Esophagus muscularis mucosa (tissue), 4 donors: ENCODE results near the gene BICC1. TPM values are rescaled to one million over a fixed set of nuclear protein-coding genes. Genes with fewer than 3 reads are reported as not detected.

Source experiments
- DNase-seq: peaks from one replicate; pipeline ENCODE4 v3.0.0-alpha.2; 2017; ENCODE audit errors: extremely low spot score
- H3K27ac ChIP-seq, 4 donors: fragments of 200-600 bp; sonication (generic); replicated peaks in 1 of 4; 1 replicate in 3 of 4; 2 replicates in 1 of 4; pipeline ENCODE4 v1.5.1; 2016 to 2019; ENCODE audit warnings: mild to moderate bottlenecking in 1 of 4
- H3K27me3 ChIP-seq, 4 donors: fragments of 200-600 bp; sonication (generic); one replicate each; pipeline versions ENCODE4 v1.5.1 to v1.6.0; 2016 to 2019
- H3K36me3 ChIP-seq, 4 donors: fragments of 200-600 bp; sonication (generic); one replicate each; pipeline ENCODE4 v1.5.1; 2016 to 2019
- H3K4me1 ChIP-seq, 4 donors: fragments of 200-600 bp; sonication (generic); one replicate each; pipeline ENCODE4 v1.5.1; 2016 to 2019
- H3K4me3 ChIP-seq, 4 donors: fragments of 200-600 bp; sonication (generic); 1 replicate in 2 of 4; 2 replicates in 2 of 4; pipeline ENCODE4 v1.5.1; 2016 to 2019; ENCODE audit warnings: mild to moderate bottlenecking in 4 of 4, moderate library complexity in 1 of 4
- H3K9me3 ChIP-seq, 4 donors: fragments of 200-600 bp; sonication (generic); 1 replicate in 3 of 4; 2 replicates in 1 of 4; pipeline ENCODE4 v1.5.1; 2016 to 2019
- CTCF ChIP-seq, 3 experiments: fragments of 200-600 bp in 2 of 3; fragments of 450-650 bp in 1 of 3; sonication (generic) in 2 of 3; IDR thresholded peaks; one replicate each; pipeline ENCODE4 v1.5.1; 2017 to 2019; ENCODE audit warnings: antibody characterized with exemption in 3 of 3, mild to moderate bottlenecking in 2 of 3, moderate library complexity in 1 of 3
- EP300 ChIP-seq: sonication (generic); formaldehyde crosslinking; IDR thresholded peaks from one replicate; pipeline ENCODE4 v1.6.1; 2017; ENCODE audit warnings: antibody characterized with exemption
- POLR2A ChIP-seq: fragments of 450-650 bp; IDR thresholded peaks from one replicate; pipeline ENCODE4 v1.6.1; 2017; ENCODE audit warnings: antibody characterized with exemption, moderate library complexity, mild to moderate bottlenecking, low read depth
- POLR2AphosphoS5 ChIP-seq, 2 donors: sonication (generic); formaldehyde crosslinking; IDR thresholded peaks; one replicate each; pipeline ENCODE4 v1.6.1; 2017; ENCODE audit warnings: antibody characterized with exemption in 2 of 2
- WGBS: methylation state at CpG from one replicate; pipeline ENCODE4 v1.1.5; 2018; 5-methylcytosine and 5-hydroxymethylcytosine counted together
- intact Hi-C: fragments of 100-400 bp; cut with DNase I; formaldehyde crosslinking; loops from one replicate; pipeline ENCODE4 v1.15.1; 2023
- total RNA-seq, 4 donors: library from RNA; depleted of rRNA; stranded (reverse); fragments of >200 nt; gene quantifications; one replicate each; pipeline versions ENCODE4 v1.1.0 to v1.2.1, GENCODE V29; 2016

BICC1 gene
- total RNA-seq, 4 donors from 2014 or later = 19.1 to 24.9 (median 20.5) TPM

- TF ChIP-seq POLR2A (no peak), POLR2AphosphoS5 (IDR thresholded peaks at IDR 0.05) (no peak), CTCF (IDR thresholded peaks at IDR 0.05) (no peak), EP300 (no peak)
- Histone ChIP-seq H3K9me3 (peaks cover 0 to 22% (median 8%) of the 10 kb centered on the region in 4 donors), H3K27me3 (no peaks in the 10 kb centered on the region), H3K36me3 (no peaks in the 10 kb centered on the region), H3K4me3 (no peak overlapping the region), H3K4me1 (no peaks in the 10 kb centered on the region), H3K27ac (no peak overlapping the region)
- DNase-seq = no peak
- WGBS = 96% methylated on average over 2 of the region's 2 CpGs
- intact Hi-C loops = no loop called here
Measured at GRCh38 chr10:58555930-58556311, 43.2 kb downstream of the BICC1 start.

GRCh38 chr10:58556516-58557165 lies 44.0 kb downstream of the BICC1 start:
- no peaks in the 10 kb centered on the region for H3K4me1 ChIP-seq
- H3K36me3 ChIP-seq = no peaks in the 10 kb centered on the region
- DNase-seq = no peak
- H3K27me3 ChIP-seq = no peaks in the 10 kb centered on the region
- peaks cover 0 to 29% (median 9%) of the 10 kb centered on the region in 4 donors for H3K9me3 ChIP-seq
- intact Hi-C loops = no loop called here
- H3K4me3 ChIP-seq = no peak overlapping the region
- no peak overlapping the region for H3K27ac ChIP-seq
- TF ChIP-seq EP300 (no peak), POLR2A (no peak), POLR2AphosphoS5 (IDR thresholded peaks at IDR 0.05) (no peak), CTCF (IDR thresholded peaks at IDR 0.05) (no peak)
- WGBS = 95% methylated on average over 5 of the region's 5 CpGs

- intact Hi-C loops = no loop called here
- Histone ChIP-seq H3K27me3 (no peaks in the 10 kb centered on the region), H3K27ac (no peak overlapping the region), H3K4me3 (no peak overlapping the region), H3K9me3 (peaks cover 0 to 40% (median 14%) of the 10 kb centered on the region in 4 donors), H3K36me3 (no peaks in the 10 kb centered on the region), H3K4me1 (no peaks in the 10 kb centered on the region)
- DNase-seq = no peak
- TF ChIP-seq EP300 (no peak), POLR2AphosphoS5 (IDR thresholded peaks at IDR 0.05) (no peak), CTCF (IDR thresholded peaks at IDR 0.05) (no peak), POLR2A (no peak)
- 97% methylated on average over 1 of the region's 1 CpG for WGBS
Measured at GRCh38 chr10:58557714-58558113, 45.0 kb downstream of the BICC1 start.

GRCh38 chr10:58560068-58560467 lies 47.4 kb downstream of the BICC1 start:
- TF ChIP-seq CTCF (IDR thresholded peaks at IDR 0.05) (no peak), POLR2A (no peak), POLR2AphosphoS5 (IDR thresholded peaks at IDR 0.05) (no peak), EP300 (no peak)

GRCh38 chr10:58565271-58565670 lies 52.6 kb downstream of the BICC1 start:
- Histone ChIP-seq H3K27me3 (no peaks in the 10 kb centered on the region), H3K9me3 (peaks cover 0 to 25% (median 11%) of the 10 kb centered on the region in 4 donors), H3K36me3 (no peaks in the 10 kb centered on the region), H3K4me1 (peaks cover 0 to 8% (median 0%) of the 10 kb centered on the region in 4 donors), H3K4me3 (no peak overlapping the region), H3K27ac (no peak overlapping the region)
- no peak for DNase-seq
- intact Hi-C loops = no loop called here
- 73% methylated on average over 2 of the region's 2 CpGs for WGBS
- TF ChIP-seq EP300 (no peak), CTCF (IDR thresholded peaks at IDR 0.05) (no peak), POLR2A (no peak)

More at GRCh38 chr10:58560068-58560467, 47.4 kb downstream of the BICC1 start:
- Histone ChIP-seq H3K27me3 (no peaks in the 10 kb centered on the region), H3K27ac (no peak overlapping the region), H3K4me1 (peaks cover 0 to 1% (median 0%) of the 10 kb centered on the region in 4 donors), H3K4me3 (no peak overlapping the region), H3K36me3 (no peaks in the 10 kb centered on the region), H3K9me3 (peaks cover 0 to 46% (median 18%) of the 10 kb centered on the region in 4 donors)
- DNase-seq = no peak
- intact Hi-C loops = no loop called here
- WGBS = 98% methylated on average over 2 of the region's 2 CpGs
